NCI-H2081 treated with DMSO at 0.1 percent for 48 hours (cell line): ENCODE measurements around the gene PLXNB2.

Source experiments
- DNase-seq: peaks from one replicate; lab custom pipeline; 2025; lab: John Stamatoyannopoulos, UW

The PLXNB2 gene

DNA sequence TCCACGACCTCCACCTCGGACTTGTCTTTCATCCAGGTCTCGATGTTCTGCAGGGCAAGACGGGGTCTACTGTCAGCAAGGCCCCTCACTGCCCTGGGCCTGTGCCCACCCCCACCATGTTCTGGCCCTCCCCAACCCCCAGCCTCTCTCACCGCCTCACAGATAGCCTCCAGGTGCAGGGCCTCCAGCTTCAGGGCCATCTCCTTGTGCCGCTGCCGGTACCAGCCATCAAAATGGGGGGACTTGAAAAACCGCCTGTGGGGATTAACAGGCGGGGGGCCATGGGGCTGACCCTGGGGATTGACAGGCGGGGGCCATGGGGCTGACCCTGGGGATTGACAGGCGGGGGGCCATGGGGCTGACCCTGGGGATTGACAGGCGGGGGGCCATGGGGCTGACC, 4.9 kb upstream of the PLXNB2 start:
- no peak for DNase-seq

DNA sequence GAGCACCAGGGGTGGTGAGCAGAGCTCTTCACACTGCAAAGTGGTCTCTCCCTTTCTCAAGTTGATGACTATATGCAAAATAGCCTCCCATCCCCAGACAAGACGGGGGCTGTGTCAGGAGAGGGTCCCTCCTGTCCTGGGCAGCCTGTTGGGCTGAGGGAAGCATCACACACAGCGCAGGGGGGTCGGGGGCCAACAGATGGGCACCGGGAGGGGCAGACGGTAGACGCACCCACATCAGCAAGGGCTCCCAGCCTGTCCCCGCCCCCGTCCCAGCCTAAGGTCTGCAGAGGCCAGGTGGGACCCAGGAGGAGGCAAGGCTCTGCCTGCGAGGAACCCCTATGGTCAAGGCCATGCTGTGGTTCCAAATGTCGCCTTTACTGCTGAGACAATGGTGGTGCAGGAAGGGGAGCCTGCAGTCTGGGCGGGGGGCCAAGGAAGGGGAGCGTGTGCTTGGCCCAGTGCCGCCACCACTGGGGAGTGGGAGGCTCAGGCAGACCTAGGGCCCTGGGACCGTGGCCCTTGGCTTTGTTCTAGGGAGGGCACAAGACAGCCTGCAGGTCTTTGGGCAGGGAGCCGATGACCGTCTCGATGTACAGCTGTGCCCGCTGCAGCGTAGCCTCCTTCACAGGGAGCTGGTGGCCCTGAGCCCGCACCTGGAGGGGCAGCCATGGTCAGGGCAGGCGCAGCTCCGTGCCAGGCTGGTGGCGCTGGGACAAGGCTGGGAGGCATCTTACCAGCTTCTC, 4.3 kb upstream of the PLXNB2 start:
- no peak for DNase-seq

DNA sequence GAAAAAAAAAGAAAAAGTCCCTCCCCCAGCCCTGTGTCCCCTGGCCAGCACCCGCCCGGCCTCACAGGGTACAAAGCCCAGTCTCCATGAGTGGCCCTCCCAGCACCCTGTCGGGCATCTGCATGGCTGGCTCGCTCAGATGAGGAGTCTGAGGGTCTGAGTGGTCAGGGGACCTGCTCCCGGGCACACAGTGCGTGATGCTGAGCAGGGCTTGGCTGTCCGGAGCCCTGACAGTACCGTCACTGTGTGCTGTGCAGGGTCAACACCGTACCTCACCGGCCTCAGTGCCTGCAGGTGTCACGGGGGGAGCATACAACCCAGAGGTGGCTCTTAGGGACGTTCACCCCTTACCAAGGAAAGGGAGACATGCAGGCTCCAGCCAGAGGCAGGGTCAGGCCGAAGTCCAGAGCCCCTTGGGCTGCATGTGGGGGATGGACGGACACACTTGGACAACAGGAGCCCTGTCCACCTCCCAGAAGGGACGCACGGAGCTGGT, 3.6 kb upstream of the PLXNB2 start:
- no peak for DNase-seq

DNA sequence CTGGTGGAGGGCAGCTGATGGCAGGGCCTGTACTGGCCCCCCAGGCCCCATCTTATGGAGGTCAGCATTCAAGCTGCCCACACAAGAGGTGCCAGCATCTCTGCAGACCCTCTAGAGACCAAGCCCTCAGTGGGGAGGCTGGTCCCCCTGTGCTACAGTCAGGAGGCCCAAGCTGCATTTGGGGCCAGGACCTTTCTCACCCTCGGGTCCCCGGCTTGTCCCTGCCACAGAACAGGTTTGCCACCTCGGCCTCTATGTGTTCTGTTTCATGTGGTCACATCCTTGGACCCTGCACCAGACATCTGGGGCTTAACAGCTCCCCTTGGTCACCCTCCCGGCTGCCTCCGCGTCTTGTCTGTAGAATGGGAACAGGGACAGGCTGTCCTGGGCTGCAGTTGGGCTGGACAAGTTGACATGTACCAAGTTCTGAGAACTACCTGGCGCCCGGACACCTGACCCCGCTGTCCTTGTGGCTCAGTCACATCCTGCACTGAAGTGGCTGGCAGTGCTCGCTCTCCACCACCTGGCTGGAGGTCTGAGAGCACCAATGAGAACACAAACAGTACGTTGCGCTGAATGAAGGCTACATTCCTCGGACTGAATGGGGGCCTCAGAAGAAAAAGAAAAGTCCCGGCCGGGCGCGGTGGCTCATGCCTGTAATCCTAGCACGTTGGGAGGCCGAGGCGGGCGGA, 2.7 kb upstream of the PLXNB2 start:
- no peak for DNase-seq

DNA sequence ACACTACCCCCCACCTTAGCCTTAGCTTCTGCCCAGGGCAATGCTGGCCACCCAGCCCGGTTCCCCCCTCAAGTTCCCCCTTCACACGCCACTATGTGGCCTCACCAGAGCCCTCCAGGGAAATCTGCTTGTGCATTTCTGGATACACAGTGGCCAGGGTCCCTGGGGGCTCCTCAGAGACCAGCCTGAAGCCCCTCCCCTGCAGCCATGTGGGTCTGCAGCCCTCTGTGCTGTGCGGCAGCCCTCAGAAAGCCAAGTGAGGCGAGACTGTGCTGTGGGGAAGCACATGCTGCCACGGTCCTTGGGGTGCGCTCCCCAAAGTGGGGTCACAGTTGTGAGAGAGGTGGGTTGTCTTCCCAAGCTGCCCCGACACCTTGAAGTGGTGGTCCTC, 2.1 kb upstream of the PLXNB2 start:
- no peak for DNase-seq

DNA sequence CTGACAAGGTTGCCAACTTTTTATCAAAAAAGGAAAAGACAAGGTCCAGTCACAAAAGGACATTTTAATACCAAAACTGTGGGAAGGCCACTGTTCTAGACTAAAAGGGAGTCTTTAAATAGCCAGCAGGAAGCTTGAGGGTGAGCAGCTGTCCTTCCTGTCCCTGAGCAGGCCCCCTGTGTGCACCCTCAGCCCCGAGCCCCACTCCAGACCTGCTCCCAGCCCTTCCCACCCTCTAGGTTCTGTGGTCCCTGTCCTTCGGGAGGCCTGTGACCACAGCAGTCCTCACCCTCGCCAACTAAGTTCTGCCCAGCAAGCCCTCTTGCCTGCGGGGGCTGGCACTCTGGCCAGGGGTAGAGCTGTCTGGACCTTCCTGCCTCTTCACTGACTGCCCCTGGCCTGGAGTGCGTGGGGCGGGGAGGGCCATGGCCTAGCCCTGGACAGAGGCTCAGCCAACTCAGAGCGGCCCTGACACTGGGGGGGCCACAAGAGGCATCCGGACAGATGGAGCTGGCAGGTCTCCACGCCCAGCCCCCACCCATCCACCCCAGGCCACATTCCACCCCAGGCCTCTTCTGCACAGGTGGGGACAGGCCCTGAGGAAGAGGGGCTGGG, 1.6 kb upstream of the PLXNB2 start:
- no peak for DNase-seq

DNA sequence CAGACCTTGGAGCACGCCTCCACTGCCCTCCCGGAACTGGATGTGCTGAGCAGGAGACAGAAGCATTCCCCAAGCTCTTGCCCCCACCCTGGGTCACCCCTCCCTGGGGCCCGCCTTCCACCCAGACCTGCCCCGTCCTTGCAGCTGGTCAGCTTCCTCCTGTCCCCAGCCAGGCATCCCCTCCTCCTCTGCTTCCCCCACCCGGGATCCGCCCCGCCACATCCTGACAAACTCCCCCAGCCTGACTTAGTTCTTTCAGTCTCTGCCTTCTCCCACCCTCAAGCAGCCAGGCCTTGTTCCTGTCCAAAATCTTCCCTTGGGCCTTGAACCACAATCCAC, 1.1 kb upstream of the PLXNB2 start:
- no peak for DNase-seq

DNA sequence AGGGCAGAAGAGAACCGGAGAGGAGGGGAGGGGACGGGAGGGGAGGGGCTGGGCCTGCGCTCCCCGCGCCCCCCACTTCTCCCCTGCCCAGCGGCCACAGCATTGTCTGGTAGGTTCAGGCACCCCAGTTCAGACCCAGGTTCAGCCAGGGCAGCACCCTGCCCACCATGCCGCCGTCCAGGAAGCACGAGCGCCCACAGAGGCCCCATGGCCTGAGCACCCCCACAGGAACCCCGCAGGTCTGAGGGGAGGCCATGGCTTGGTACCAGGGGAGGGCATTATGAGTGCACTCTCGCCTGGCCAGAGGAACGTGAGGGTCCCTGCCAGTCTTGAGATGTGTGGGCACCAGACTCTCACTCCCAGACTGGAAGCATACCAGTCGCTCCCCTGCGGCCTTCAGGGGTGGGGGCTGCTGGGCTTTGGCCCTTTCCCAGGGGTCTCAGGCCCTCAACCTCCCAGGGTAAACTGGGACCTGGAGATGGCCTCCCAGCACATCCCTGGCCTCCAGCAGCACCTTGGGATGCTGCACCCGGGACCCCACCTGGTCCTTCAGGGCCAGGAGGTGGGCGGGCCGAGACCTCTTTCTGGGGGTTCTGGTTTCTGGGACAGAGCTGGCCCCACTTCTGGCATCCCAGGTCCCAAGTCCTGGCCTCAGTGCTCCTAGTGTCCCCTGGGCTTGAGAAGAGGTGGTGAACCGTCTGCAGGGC, 597 bp upstream of the PLXNB2 start:
- no peak for DNase-seq

DNA sequence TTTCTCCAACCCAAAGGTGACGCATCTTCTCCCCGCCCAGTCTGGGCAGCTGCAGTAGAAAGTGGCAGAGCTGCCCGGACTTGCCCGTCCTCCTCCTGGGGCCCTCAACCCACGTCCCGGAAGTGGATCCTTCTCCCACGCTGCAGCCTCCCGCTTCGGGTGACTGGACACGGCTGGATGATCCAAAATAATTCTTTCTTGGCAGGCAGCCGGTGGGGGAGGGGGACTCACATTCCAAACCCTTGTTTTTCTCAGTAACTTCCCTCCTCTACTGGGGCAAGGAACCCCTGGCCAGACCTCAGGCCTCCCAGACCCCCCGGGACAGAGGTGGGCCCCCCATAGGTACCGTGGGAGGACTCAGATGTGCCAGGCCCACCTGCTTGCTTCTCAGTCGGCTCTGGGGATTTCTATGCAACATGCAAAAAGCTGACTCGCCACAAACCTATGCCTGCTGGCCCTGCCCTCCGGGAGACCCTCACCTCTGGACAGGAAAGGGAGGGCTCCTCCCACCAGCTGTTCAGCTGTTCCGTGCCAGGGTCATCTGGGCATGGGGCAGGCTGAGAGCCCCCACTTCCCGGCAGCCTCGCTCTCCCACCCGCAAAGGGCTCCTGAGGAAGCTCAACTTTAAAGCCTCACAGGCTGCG, 1.4 kb downstream of the PLXNB2 start:
- no peak for DNase-seq

DNA sequence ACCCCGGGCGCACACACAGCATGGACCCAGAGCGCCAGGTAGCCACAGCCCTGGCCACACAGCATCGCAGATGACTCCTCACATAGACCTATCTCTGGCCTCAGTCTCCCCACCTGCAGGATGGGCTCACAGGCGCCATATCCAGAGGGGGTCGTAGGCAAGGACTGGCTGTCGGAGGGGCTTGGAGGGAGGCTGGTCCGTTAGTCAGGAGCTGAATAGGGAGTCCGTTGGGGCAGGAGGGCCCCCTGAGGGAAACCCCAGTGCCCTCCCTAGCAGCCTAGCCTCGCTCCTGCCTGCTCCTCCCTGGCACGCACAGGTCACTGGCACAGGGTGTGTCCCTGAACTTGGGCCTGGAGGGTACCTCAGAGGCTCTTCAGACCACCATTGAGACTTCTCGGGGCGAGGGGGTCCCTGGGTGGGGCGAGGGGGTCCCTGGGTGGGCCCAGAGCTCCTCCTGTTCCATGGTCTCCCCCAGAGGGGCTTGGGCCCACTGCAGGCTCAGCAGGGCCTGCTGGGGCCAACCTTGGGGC, 2.0 kb downstream of the PLXNB2 start:
- DNase-seq: no peak

DNA sequence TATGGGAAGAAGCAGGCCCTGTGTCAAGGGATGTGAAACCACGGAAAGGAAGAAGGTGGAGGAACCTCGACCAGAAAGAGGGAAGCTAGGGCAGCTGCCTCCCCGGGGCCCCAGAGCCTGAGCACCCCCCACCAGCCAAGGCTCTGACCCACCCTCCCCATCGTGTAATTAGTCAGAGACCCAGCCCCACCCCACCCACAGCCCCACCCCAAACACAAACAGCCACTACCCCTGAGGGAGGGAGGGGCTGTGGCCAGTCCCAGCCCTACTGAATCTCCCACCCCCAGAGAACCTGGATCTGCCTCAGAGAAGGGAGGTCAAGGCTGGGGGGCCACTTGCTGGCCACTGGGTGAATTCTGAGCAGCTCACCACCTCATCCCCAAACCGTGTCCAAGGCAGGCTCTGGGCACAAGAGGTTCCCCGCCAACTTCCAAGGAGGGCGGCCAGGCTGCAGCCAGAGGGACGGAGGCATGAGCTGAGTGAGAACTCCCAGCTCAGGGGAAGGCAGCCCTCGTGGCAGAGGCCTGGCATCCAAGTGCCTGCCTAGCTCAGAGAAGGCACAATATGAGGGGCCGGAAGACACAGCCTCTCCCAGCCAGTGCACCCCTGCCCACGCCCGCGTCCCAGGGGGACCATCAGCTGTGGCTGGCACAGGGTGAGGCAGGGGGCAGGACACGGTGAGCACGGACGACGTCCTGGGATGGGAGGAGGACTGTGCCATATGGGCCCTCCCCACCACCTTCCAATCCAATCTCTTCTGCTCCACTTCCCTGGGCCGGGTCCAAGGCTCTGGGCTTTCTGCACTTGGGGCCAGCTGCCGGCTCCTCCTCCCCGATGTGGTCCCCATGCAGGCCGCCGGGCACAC, 2.7 kb downstream of the PLXNB2 start:
- no peak for DNase-seq

DNA sequence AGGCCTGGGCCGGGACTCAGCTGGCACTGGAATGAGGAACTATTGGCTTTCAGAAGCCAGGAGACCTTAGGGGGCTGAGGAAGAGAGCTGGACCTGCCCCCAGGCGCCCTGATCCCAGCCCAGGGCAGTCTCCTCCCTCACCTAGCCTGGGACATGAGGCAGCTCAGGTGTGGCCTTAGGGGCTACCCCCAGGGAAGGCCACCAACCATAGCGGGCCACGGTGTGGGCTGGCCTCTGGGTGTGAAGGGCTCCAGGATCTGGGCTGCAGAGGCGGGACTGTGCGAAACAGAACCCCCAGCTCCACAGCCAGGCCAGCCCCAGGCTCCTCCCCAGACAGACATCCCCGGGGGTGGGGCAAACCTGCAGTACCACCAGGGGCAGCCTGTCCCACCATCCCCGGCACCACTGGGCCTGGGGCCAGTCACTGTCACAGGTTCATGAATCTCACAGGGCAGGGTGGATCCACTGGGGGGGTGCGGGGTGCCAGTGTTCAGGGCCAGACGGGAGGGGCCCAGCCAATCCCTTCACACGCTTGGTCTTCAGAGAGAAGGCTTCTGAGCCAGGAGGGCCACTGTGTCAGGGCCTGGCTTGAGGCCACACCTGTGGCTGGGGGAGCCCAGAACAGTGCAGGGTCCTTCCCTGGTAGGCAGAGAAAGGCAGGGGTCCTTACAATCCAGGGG, 3.5 kb downstream of the PLXNB2 start:
- DNase-seq: no peak

DNA sequence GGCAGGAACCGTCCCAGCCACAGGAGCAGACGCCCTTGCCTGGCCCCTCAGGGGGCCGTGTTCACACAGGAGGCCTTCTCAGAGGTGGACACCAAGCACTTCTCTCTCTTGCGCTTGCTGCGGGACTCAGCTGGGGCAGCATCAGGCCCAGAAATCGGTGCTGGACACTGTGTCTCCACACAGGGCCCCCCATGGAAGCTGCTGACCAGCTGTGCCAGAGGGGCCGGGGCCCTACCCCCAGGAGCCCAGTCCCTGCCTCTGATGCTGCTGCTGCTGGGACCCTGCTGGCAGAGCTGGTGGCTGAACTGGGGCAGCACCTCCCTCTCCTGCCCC, 4.0 kb downstream of the PLXNB2 start:
- no peak for DNase-seq

DNA sequence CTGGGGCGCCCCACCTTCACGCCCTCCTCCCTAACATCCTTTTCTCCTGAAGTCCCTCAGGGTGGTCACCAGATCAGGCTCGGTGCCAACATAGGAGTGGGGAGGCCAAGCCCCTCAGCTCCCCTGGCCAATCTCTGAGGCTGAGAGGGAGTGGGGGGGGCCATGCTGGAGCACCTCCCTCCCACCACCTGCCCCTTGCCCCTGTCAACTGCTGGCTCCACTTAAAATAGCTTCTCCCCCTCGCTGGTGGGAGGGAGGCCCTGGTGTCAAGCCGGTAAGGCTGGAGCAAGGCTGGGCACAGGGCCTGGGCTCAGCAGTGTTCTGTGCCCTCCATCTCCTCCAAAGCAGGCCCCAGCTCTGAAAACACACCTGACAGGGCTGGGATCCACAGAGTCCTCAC, 4.9 kb downstream of the PLXNB2 start:
- no peak for DNase-seq

DNA sequence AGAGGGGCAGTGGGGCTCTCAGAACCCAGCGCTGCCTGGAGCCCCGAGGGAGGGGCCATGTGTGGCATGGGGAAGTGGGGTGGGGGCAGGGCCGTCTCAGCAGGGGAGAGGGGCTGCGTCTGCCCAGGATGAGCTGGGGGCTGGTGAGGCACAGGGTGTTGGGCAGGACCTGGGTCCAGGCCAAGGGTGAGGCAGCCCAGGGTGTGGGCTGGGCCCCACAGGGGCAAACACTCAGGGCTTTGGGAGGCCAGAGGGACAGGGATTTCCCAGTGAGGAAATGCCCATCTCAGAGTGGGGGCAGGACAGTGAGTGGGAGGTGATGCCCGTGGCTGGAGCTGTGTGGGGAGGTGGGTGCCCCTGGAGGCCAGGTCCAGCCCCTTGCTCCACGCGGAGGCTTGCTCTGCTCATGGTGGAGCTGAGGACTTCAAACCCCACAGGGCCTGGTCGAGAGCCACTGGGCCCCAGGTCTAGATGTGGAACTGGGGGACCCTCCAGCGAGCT, 5.4 kb downstream of the PLXNB2 start:
- no peak for DNase-seq

DNA sequence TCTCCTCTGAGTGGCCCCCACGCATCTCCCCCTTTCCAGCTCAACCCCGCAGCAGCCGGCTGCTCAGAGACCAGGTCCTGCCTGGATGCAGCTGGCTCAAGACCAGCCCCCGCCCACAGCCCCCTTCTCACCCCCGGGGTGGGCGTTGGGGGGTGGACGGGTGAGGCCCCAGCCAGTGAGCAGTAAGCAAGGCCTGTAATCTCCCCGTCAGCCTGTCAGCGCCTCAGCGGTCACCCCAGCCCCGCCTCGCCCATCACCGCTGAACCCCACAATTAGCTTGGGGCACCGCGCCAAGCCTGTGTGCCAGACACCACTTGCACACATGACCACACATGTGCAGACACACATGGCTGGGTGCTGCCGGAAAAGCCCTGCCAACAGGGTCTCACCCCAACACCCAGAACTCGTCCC, 5.9 kb downstream of the PLXNB2 start:
- DNase-seq: peak; percentile 46

DNA sequence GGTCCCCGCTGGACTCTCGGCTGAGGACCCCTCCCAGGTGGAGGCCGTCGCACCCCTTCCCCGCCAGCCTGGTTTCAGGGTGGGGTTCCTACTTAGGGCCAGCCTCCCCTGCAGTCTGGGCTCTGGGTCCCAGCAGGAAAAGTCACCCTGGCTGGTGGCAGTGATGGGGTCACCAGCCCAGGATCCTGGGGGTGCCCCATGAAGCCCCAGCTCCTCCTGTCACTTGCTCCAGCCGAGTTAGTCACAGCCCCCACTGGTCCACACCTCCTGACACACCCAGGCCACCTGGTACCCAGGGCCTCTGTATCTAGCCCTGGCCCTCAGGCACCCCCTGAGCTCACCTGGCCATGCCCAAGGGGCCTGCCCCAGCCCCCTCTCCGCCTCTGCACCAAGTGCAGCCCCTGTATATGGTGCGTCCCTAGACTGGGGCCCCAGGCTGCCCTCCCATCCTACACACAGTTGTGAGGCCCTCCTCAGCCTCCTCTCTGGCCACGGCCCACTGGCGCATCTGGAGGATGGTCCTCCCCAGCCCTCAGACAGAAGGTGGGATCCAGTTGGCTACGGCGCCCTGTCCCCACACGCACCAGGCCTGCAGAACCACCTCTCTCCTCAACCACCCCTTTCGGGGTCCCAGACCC, 6.7 kb downstream of the PLXNB2 start:
- DNase-seq: no peak

DNA sequence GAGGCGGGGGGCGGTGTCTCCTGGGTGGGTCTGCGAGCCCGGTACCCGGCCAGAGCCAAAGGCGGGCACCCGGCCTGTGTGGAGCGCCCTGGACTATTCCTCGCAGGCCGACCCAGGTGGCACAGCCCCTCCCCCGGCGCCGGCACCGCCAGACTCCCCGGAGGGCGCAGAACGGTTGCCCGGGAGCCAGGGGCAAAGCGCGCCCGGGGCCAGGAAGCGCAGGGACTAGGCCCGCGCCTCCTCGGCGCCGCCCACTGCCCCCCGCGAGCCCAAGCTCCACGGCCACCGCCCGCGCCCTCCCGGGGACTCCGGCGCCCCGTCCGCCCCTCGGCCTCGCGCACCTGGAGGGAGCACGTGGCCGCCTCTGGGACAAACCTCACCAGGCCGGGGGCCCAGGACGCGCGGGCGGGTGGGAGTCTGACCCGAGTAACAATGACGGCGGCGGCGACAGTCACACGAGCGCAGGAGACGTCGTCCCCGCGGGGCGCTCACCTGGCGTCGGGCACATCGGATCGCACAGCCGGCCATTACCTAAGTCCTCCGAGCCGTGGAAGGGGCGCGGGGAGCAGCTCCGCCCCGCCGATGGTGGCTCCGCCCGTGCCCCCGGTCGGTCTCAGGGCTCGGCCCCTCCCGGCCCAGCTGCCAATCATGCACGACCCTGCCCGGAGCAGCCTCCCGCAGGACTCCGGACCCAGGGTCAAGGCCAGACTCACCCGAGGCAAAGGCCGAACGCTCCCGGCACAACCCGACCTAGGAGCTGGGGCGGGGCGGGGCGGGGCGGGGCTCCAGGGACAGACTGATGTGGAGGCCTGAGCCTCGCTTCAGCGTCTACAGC, 7.4 kb downstream of the PLXNB2 start:
- DNase-seq: no peak
